Measurements from ENCODE around the gene CRACDL.

Gene CRACDL

GRCh38 chr2:98800330-98801064 lies 135.5 kb downstream of the CRACDL start:
- no peak for DNase-seq

- DNase-seq: no peak
These were observed 136.4 kb downstream of the CRACDL start for GRCh38 chr2:98799375-98800329.

GRCh38 chr2:98796775-98797544 lies 139.1 kb downstream of the CRACDL start:
- DNase-seq: no peak

- DNase-seq: no peak
These were observed 139.9 kb downstream of the CRACDL start for GRCh38 chr2:98795891-98796676.

- no peak for DNase-seq
These were observed 141.9 kb downstream of the CRACDL start for GRCh38 chr2:98793897-98794830.

- DNase-seq: no peak
These were observed 142.8 kb downstream of the CRACDL start for GRCh38 chr2:98793275-98793674.

GRCh38 chr2:98790221-98790620 lies 145.8 kb downstream of the CRACDL start:
- DNase-seq: no peak

- no peak for DNase-seq
These were observed 148.3 kb downstream of the CRACDL start for GRCh38 chr2:98787700-98788099.

- DNase-seq: no peak
These were observed 149.8 kb downstream of the CRACDL start for GRCh38 chr2:98786179-98786578.

GRCh38 chr2:98782570-98782969 lies 153.5 kb downstream of the CRACDL start:
- no peak for DNase-seq

GRCh38 chr2:98781822-98782221 lies 154.2 kb downstream of the CRACDL start:
- DNase-seq: no peak

- no peak for DNase-seq
These were observed 157.1 kb downstream of the CRACDL start for GRCh38 chr2:98778741-98779483.

- DNase-seq: no peak
These were observed 157.9 kb downstream of the CRACDL start for GRCh38 chr2:98778151-98778550.

- no peak for DNase-seq
These were observed 158.3 kb downstream of the CRACDL start for GRCh38 chr2:98777710-98778109.

GRCh38 chr2:98777076-98777475 lies 158.9 kb downstream of the CRACDL start:
- no peak for DNase-seq

- DNase-seq: no peak
These were observed 159.9 kb downstream of the CRACDL start for GRCh38 chr2:98776136-98776535.

- DNase-seq: no peak
These were observed 160.7 kb downstream of the CRACDL start for GRCh38 chr2:98775146-98775986.

GRCh38 chr2:98773907-98774306 lies 162.1 kb downstream of the CRACDL start:
- DNase-seq: no peak

GRCh38 chr2:98773169-98773568 lies 162.9 kb downstream of the CRACDL start:
- no peak for DNase-seq

Data from inflammatory macrophage treated with lipopolysaccharide for 1 hour (primary cell).